ENCODE results near the gene SPOCK1.

The SPOCK1 gene

DNA sequence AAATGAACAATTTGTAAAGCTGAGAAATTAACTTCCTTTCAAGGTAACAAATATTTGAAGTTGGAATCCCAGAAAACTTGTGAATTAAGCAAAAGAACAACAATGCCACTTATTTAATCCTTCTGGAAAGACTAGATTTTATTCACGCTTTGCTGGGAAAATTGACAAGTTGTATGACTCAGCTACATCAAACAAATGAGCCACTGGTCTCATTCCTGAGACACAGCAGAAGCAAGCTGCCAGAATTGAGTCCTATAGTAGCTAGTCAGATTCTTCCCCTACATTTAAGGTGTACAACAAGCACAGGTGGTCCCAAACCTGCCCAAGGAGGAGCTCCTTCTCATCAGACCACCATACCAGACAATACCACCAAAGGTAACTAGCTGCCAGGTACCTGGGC, 280.7 kb downstream of the SPOCK1 start:
- no peak overlapping the region for H3K4me3 ChIP-seq (ENCODE audit: low read depth, low read length)
- DNase-seq (ENCODE audit: low read depth), result peak; percentile 23

DNA sequence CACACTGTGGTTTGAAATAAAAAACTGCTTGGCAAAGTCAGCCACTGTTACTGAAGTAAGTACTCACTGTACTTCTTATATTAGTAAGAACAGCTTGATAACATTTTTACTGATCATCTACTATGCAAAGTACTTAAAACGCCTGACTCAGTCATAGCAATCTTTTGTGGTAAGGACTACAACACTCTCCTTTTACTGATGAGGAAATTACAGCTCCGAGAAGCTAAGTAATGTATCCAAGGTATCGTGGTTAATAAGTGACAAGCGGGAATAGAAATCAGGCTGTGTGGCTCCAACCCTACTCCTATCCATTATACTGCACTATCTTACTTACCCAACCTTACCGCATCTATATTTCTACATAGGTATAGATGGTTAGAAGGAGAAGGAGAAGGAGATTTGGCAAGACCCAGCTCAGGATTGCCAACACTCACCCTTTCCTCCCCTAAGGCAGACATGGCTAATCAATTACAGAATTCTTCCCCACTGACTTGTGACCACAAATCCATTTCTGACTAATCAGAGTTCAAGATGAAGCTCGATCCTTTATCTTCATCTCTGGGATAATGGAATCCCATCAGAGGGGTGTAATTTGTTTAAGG, 281.4 kb downstream of the SPOCK1 start:
- no peak for DNase-seq (ENCODE audit: low read depth)
- no peak overlapping the region for H3K4me3 ChIP-seq (ENCODE audit: low read depth, low read length)

DNA sequence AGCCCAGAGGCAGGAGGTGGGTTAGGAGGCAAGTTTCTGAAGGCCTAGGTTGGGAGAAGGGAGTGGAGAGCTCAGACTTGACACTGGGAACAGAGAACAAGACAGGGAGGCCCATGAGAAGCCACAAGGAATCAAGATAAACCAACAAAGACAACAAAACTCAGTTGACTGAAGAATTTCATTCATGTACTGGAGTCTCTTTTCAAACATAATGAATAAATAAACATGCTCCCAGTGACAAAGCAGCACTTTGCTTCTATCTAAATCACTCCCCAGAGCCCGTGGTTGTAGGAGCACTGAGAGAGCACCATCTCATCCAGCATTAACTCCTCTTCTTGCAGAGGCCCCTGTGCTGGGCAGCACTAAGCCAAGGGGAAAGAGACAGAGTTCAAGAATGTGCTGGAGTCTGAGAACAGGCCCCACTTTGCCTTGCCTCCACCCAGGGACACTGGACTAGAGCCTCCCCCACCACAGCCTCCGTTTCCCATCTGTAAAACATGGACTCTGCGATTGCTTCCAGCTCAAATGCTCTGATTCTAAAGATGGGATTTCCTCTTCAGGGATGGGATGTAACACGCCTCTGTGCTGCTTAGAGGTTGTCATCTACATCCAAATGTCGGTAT, 282.0 kb downstream of the SPOCK1 start:
- DNase-seq (ENCODE audit: low read depth), result no peak
- no peak overlapping the region for H3K4me3 ChIP-seq (ENCODE audit: low read depth, low read length)

DNA sequence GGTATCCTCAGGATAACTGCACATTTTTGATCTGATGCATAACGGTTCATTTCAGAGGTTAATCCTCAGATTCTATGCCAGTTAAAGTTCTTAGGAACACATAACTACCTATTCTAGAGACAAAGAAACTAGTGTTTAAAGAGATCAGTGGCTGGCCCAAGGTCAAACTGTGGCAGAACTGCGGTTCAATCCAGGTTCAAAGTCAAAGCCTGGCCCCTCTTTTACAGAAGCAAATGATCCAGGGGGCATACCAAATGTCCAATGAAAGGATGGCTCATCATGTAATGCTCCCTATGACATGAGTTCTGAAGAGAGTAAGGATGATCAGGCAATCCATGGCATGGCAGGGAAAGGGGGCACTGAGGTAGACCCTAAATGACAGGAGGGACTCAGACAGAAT, 283.3 kb downstream of the SPOCK1 start:
- H3K4me3 ChIP-seq (ENCODE audit: low read depth, low read length), result no peak overlapping the region
- DNase-seq (ENCODE audit: low read depth), result no peak

DNA sequence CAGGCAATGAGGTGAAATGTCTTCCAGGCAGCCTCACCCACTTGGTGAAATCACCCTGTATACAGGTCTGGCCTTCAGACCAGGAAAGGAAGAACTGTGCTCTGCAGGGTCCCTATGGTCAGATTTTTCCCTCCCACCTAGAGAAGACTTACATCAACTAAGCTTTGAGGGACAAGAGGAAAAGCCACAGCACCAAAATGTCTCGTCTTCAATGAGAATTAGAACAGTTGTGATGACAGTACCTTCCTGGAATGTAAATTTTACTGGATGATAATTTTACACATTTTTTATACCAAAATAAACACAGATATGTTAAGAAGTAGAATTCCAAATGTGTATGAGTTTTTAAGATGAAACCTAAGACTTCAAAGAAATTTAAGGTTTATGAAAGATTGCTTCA, 283.9 kb downstream of the SPOCK1 start:
- DNase-seq (ENCODE audit: low read depth), result no peak
- H3K4me3 ChIP-seq (ENCODE audit: low read depth, low read length), result no peak overlapping the region

DNA sequence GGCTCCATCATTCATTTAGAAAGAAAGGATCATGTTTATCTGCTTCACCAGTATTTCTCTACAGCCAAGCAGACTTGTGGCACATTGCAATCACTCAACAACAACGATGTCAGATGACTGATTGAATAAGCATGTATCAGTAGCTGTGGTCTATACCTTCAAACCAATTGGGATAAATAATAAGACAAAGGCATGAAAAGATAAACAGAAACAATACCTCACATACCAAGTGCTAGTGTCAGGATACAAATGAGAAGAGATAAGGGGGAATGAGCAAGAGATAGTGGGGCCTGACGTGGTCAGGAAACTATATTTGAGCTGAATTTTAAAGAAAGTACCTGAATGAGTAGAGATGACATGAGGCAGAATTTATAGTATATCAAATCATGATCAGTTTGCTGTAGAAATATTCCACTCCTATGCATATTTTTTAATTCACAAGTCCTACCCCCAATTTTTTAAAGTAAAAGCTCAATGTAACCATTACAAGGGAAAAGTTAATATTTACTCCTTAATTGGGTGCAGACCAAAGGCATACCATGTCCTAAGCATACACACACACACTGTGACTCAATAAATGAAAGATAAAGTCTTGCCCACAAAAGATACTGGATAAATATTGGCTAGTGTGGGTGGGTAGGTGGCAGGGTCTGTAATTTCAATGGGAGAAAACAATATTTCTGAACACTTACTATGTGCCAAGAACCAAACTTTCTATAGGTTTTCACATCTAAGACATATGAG, 284.5 kb downstream of the SPOCK1 start:
- H3K4me3 ChIP-seq (ENCODE audit: low read depth, low read length), result no peak overlapping the region
- DNase-seq (ENCODE audit: low read depth), result no peak

DNA sequence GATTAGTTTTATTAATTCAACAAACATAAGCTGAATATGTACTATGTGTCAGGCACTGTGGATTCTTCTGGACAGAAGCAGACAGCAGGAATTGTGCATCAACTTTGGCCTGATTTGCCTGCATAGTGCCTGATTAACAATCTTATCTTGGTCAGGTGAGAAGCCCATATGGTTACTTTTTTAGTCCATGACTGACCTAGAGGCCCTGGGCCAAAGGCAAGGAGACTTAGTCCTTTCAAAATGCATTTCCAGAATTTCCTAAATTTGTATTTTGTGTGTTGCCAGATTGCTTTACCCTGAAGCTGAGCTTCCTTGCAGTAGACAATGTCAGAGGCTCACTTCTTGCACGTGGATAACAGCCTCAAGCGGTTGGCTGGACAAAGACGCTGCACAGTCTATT, 286.7 kb downstream of the SPOCK1 start:
- H3K4me3 ChIP-seq (ENCODE audit: low read depth, low read length), result no peak overlapping the region
- no peak for DNase-seq (ENCODE audit: low read depth)

DNA sequence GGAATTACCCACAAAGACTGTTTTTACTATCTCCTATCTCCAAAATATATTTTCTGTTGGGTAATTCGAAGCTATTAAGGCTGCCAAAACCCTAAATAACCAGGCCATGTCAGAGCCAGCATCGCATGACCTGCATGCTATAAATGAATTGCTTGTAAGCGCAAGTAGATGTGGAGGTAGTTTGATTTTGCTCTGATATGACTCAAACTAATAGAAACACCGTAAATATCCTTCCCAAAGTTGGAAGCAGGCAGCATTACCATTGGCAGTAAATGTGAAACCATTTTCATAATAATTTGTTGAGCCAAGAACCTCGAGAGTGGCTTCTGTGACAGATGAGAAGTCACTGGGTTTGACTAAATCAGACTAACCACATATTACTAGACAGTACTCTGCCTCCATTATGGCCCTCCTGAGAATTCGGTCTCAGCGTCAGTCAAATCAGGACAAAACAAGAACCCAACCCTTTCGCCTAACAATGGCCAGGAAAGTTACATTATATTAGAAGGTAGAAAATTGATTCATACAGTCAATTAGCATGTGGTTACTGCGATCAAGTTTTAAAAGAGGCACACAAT, 289.8 kb downstream of the SPOCK1 start:
- no peak overlapping the region for H3K4me3 ChIP-seq (ENCODE audit: low read depth, low read length)
- DNase-seq (ENCODE audit: low read depth), result no peak

DNA sequence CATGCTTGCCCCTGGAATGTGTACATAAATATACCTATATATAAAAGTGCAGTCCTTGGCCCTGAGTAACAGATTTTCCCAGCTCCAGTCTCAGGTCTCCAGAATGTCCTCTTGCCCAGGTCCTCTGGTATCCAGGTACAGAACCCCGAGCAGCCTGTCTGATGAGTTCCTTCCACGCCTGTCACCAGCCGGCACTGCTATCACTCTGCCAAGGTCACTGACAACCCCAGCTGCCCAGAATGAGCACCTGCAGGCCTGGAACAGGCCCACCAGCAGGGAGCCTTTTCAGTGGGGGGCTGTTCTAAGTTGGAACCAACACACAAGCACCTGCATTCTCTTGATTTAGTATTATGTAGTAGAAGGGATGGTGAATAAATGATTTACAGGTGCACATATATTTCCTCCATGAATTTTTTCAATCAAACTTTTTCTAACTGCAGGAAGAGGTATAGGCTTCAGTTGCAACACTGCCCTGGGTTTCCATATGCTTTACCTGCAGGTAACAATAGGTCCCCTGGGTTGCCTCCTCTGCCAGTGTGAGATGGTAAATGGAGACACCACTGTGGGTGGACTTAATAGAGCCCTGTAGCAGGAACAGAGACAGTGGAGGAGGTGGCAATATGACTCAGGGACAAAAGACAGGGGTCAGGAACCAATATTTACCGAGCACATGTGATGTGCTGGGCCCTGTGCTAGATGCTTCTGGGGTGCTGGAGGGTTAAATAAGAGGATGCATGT, 291.9 kb downstream of the SPOCK1 start:
- H3K4me3 ChIP-seq (ENCODE audit: low read depth, low read length), result no peak overlapping the region
- DNase-seq (ENCODE audit: low read depth), result no peak

DNA sequence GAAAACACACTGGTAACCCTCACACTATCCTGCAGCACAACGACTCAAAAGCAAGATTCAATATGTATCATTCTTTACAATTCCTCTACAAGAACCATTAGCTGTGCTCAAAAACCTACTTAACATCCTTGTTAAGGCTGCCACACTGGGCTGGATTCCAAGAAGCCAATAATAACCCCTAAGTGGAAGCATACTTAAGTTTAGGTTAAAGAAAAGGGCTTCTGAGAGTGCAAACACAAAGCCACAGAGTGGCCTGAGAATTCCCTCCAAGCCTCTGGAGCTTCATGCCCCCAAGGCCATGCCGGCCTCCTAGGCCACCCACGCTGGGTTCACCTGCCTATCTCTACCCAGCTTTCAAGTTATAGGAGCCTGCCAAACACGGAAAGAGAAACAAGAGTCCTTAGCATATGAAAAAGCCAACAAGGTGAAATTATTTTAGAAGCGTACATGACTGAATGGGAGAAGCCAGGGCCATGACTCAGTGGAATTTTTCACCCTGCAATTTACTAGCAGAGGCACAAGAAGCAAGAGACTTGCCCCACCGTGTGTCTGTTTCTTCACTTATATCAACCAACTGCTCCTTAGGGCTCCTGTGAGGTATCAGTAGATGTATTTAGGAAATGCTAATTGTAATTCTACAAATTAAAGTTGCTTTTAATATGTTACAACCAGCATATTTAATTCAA, 293.0 kb downstream of the SPOCK1 start:
- no peak overlapping the region for H3K4me3 ChIP-seq (ENCODE audit: low read depth, low read length)
- peak; percentile 36 for DNase-seq (ENCODE audit: low read depth)

DNA sequence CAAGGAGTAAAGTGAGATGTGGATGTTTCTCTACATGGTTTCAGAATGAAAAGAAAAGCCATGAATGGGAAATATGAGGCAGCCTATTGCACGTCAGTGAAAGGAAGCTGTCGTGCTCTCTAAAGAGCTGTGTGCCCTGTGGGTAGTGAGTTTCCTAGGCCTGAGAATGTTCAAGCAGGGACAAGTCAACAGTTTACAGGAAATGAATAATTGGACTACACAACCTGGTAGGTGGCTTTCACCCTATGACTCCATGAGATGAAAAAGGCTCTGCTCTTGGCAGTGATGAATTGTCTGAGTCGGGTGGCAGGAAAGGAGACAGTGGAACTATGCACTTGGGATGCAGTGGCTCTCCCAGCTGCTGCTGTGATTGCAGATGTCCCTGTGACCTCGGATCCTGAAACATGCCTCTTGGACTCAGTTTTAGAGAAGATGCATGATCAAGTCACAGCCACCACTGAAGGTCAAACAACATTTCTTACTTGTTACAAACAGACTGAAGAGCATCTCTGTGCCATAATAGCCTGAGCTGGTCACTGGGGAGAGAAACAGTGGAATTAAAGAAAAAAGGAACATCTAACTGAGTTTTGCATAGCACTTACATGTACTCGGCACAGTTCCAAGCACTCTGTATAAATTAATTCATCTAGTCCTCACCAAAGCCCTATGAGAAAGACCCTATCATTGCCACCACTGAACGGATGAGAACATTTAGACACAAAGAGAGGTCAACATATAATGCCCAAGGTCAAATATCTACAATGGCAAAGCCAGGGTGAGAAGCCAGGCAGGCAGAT, 293.7 kb downstream of the SPOCK1 start:
- DNase-seq (ENCODE audit: low read depth), result no peak

DNA sequence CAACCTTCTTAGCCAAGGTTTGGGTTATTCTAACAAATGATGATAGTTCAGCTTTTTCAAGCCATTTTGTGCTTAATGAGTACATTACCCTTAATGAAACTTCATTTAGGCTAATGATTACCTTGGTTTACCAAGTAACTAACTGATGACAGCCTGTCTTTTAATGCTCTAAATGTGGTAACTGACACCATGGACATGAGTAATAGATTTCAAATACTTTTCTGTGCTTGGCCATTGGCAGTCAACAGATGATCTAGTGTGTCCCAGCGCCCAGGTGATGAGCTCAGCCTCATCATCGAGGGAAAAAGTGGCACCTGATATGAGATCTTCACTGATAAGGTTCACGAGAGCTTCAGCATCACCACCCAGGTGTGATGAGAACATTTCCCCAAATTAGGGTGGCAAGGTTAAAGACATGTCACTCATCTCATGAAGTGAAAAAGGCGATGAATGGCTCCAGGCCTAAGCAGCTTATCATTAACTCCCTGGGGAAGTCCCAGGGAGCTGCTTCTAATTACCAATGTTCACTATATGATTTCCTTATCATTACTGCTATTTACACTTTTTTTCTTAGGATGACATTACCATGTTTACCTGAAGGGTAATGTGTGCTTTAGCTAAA, 296.0 kb downstream of the SPOCK1 start:
- H3K4me3 ChIP-seq (ENCODE audit: low read depth, low read length), result no peak overlapping the region
- DNase-seq (ENCODE audit: low read depth), result no peak

More for the DNA sequence above, 293.7 kb downstream of the SPOCK1 start:
- no peak overlapping the region for H3K4me3 ChIP-seq (ENCODE audit: low read depth, low read length)

DNA sequence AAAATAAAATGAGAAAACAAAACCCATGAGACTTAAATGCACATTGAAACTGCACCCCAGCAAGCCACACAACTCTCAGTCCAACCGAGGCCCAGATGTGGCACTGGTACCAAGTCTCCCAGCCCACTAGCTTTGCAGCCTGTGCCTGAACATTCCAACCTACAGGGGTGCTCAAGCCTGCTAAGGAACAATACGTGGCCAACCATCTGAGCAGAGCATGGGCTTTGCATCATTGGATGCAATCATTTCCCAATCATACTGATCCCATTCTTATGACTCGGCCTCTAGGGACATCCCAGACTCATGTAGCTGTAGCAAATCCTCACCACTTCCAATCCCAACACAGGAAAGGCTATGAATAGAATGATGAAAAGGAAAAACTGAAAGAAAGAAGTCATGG, 297.2 kb downstream of the SPOCK1 start:
- DNase-seq (ENCODE audit: low read depth), result peak; percentile 96

DNA sequence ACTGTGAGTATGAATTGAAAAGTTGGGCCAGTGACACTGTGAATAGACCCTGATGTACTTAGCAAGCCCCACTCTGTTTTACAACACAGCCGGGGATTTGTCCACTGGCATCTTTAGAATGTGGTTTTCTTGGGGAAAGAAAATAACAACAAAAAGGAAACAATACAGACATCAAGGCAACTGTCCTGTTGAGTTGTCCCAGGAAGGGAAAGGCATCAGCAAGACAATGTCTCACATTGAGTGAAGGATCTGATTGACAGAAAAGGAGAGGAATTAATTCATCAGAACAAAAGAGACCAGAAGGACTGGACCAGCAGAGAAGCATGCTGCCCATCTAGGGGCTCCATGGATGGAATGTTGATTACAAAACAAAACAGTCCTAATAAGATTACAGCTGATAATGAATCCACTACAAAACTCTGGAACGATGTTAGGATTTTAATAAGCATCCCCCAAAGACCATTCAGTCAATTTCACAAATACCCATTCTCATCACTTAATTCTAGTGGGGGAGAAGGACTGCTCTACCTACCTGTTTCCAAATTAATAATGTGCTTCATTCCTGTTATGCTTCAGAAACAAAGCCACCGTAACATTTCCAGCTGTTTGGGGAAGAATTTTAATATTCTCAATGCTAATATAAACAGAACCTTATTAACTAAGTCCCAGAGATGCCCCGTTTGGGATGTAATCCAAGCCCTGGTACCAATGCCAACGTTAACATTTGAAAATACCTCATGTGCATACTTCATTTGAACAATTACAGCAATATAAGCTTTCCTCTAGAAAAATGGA, 298.0 kb downstream of the SPOCK1 start:
- DNase-seq (ENCODE audit: low read depth), result no peak
- no peak overlapping the region for H3K4me3 ChIP-seq (ENCODE audit: low read depth, low read length)

More for the DNA sequence above, 297.2 kb downstream of the SPOCK1 start:
- H3K4me3 ChIP-seq (ENCODE audit: low read depth, low read length), result no peak overlapping the region

DNA sequence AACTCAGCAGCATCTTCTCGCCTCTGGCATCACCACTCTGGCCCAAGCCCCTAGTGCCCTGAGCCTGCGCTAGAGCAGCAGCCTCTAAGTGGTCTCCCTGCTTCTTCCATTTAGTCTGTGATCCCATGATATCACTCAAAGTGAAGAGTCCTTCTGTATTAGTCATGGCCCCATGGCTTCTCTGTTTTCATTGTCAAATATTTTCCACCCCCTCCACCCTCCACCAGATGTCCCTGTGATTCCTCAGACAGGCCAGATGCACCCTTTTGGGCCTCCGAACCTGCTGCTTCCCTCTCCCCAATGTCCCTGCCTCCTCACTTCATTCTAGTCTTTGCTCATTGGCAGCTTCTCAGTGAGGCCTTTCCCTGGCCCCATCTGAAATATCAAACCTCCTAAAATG, 299.2 kb downstream of the SPOCK1 start:
- H3K4me3 ChIP-seq (ENCODE audit: low read depth, low read length), result no peak overlapping the region
- DNase-seq (ENCODE audit: low read depth), result peak; percentile 56

DNA sequence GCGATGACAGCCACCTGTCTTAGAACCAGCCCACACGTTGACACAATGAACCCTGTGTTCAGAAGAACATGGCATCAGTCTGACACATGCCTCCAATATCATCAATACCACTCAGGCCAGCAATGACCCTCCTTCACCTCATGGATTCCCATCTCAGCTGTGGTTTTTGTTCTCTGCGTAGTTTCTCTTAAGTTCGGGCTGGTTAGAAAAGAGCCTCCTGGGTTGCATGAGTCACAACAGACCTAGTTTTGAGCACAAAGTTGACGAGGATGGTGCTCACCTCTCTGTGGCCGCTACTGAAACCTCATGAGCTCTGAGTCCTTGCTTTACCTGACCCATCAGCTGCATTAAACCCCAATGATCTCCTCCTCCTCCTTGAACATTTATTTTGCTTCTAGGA, 299.9 kb downstream of the SPOCK1 start:
- DNase-seq (ENCODE audit: low read depth), result no peak
- no peak overlapping the region for H3K4me3 ChIP-seq (ENCODE audit: low read depth, low read length)

DNA sequence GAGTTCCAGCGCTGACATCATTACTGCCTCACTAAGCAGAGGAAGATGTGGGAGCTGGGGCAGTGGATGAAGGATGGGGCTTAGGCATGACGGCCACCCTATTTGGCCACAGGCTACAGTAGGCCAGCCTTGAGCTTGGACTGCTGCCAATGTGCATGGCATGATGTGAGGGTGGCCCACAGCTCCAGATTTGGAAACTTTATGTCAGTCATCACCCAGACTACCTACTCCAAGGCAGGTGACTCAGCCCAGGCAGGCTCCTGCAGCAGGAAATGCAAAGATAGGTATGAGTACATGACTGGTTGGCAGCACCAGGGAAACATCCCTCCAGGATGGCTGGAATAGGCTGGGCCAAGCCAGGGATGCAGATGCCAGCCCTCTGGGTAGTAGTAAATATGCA, 303.6 kb downstream of the SPOCK1 start:
- no peak for DNase-seq (ENCODE audit: low read depth)
- H3K4me3 ChIP-seq (ENCODE audit: low read depth, low read length), result no peak overlapping the region
